Neural crest cell (in vitro differentiated cells): Measurements from ENCODE around the gene STARD3. TPM values are rescaled to one million over a fixed set of nuclear protein-coding genes. Genes with fewer than 3 reads are reported as not detected.

Experiments used
- DNase-seq: peaks from one replicate; pipeline ENCODE4 v3.0.0; 2021; ENCODE audit warnings: low read depth, mixed read lengths, low spot score
- H3K27ac Mint-ChIP-seq: one replicate; pipeline ENCODE4 v1.8.0; 2021; ENCODE audit warnings: mild to moderate bottlenecking, mixed read lengths; ENCODE audit not compliant: unreplicated experiment
- H3K27me3 Mint-ChIP-seq: 2 replicates; pipeline ENCODE4 v1.8.0; 2021; ENCODE audit warnings: low read depth, mild to moderate bottlenecking, mixed read lengths
- H3K36me3 Mint-ChIP-seq: 2 replicates; pipeline ENCODE4 v1.8.0; 2021; ENCODE audit warnings: low read depth, mild to moderate bottlenecking, mixed read lengths
- H3K4me1 Mint-ChIP-seq: 2 replicates; pipeline ENCODE4 v1.8.0; 2021; ENCODE audit warnings: mixed read lengths
- H3K4me3 Mint-ChIP-seq: one replicate; pipeline ENCODE4 v1.8.0; 2021; ENCODE audit warnings: mild to moderate bottlenecking, mixed read lengths
- H3K9me3 Mint-ChIP-seq: 2 replicates; pipeline ENCODE4 v1.8.0; 2021; ENCODE audit warnings: mixed read lengths
- total RNA-seq: library from RNA; stranded (reverse); gene quantifications from 2 replicates; pipeline ENCODE4 v1.2.1, GENCODE V29; 2021
- TF ChIP-seq, protein P1 (sequence below): fragments of 200-600 bp; sonication (generic); conservative IDR thresholded peaks from 2 replicates; pipeline ENCODE4 v1.5.0; 2021; ENCODE audit warnings: antibody characterized with exemption, mild to moderate bottlenecking

The STARD3 gene
- total RNA-seq, 1 donor from 2014 or later, result 60.6 TPM

DNA sequence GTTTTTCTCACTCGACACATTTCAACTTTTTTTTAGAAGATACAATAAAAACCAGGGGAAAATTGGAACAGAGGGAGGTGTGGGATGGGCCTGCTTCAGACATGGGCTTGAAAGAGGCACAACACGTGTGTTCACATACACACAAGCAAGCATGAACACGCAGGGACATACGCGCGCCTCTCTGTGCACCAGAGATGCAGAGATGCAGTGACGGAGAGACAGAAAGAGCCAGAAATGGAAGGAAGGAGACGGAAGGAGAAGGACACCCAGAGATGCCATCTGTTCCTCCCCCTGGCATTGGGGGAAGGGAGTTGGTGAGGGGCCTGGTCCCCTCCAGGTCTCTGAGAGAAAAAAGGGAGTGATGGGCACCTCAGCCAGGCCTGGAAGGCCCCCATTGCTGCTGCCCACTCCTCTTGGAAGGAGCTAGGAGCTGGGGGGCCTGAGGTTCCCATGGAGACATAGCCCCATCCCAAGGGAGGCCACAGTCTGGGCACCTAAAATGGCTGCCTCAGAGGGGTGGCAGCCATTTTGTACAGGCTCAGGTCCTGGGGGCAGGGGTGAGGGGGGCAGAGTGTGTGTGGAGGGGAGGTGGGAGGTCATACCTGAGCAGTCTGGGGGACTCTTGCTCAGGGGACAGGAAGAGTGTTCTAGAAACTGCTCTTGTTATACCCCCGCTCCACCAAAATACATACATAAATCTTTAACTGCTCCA lies 25.4 kb upstream of the STARD3 start:
- DNase-seq, result no peak
- H3K9me3 Mint-ChIP-seq, result no peaks in the 10 kb centered on the region
- H3K27me3 Mint-ChIP-seq, result peaks cover 96% of the 10 kb centered on the region
- no peaks in the 10 kb centered on the region for H3K36me3 Mint-ChIP-seq
- no peak overlapping the region for H3K27ac Mint-ChIP-seq
- TF ChIP-seq, protein P1, sequence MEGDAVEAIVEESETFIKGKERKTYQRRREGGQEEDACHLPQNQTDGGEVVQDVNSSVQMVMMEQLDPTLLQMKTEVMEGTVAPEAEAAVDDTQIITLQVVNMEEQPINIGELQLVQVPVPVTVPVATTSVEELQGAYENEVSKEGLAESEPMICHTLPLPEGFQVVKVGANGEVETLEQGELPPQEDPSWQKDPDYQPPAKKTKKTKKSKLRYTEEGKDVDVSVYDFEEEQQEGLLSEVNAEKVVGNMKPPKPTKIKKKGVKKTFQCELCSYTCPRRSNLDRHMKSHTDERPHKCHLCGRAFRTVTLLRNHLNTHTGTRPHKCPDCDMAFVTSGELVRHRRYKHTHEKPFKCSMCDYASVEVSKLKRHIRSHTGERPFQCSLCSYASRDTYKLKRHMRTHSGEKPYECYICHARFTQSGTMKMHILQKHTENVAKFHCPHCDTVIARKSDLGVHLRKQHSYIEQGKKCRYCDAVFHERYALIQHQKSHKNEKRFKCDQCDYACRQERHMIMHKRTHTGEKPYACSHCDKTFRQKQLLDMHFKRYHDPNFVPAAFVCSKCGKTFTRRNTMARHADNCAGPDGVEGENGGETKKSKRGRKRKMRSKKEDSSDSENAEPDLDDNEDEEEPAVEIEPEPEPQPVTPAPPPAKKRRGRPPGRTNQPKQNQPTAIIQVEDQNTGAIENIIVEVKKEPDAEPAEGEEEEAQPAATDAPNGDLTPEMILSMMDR, result no peak
- no peaks in the 10 kb centered on the region for H3K4me1 Mint-ChIP-seq
- no peak overlapping the region for H3K4me3 Mint-ChIP-seq

- TF ChIP-seq, protein P1, result no peak
- Mint-ChIP-seq H3K4me3 (no peak overlapping the region), H3K27ac (no peak overlapping the region), H3K36me3 (no peaks in the 10 kb centered on the region), H3K9me3 (no peaks in the 10 kb centered on the region), H3K27me3 (peaks cover 96% of the 10 kb centered on the region), H3K4me1 (no peaks in the 10 kb centered on the region)
- DNase-seq, result no peak
Observed at GRCh38 chr17:39612291-39612894, 24.6 kb upstream of the STARD3 start.

GRCh38 chr17:39612935-39613464 lies 23.9 kb upstream of the STARD3 start:
- H3K4me3 Mint-ChIP-seq, result no peak overlapping the region
- H3K27ac Mint-ChIP-seq, result no peak overlapping the region
- H3K36me3 Mint-ChIP-seq, result no peaks in the 10 kb centered on the region
- TF ChIP-seq, protein P1, result no peak
- H3K4me1 Mint-ChIP-seq, result no peaks in the 10 kb centered on the region
- DNase-seq, result no peak
- peaks cover 93% of the 10 kb centered on the region for H3K27me3 Mint-ChIP-seq
- no peaks in the 10 kb centered on the region for H3K9me3 Mint-ChIP-seq

GRCh38 chr17:39614545-39615157 lies 22.3 kb upstream of the STARD3 start:
- Mint-ChIP-seq H3K9me3 (no peaks in the 10 kb centered on the region), H3K36me3 (no peaks in the 10 kb centered on the region), H3K27me3 (peaks cover 93% of the 10 kb centered on the region), H3K4me1 (peaks cover 5% of the 10 kb centered on the region), H3K27ac (no peak overlapping the region), H3K4me3 (no peak overlapping the region)
- TF ChIP-seq, protein P1, result no peak
- DNase-seq, result no peak

- DNase-seq, result no peak
- TF ChIP-seq, protein P1, result no peak
- Mint-ChIP-seq H3K27ac (no peak overlapping the region), H3K9me3 (no peaks in the 10 kb centered on the region), H3K4me3 (peak overlapping the region; percentile 58), H3K27me3 (peaks cover 93% of the 10 kb centered on the region), H3K4me1 (peaks cover 5% of the 10 kb centered on the region), H3K36me3 (no peaks in the 10 kb centered on the region)
Observed at GRCh38 chr17:39615434-39615833, 21.5 kb upstream of the STARD3 start.
